DND-41 (cell line): ENCODE results near the gene SLX4IP.

Experiments
- EZH2 ChIP-seq: IDR thresholded peaks from 3 replicates; pipeline ENCODE4 v1.6.1; 2012; ENCODE audit warnings: borderline replicate concordance, low read depth, mild to moderate bottlenecking, moderate library complexity, low read length, inconsistent platforms; ENCODE audit not compliant: severe bottlenecking
- TF ChIP-seq, protein P1 (sequence below): IDR thresholded peaks from 2 replicates; pipeline ENCODE4 v1.5.1; 2012; ENCODE audit warnings: borderline replicate concordance, low read length, moderate library complexity, mild to moderate bottlenecking; ENCODE audit not compliant: poor library complexity, severe bottlenecking; ENCODE audit errors: extremely low read depth

DNA sequence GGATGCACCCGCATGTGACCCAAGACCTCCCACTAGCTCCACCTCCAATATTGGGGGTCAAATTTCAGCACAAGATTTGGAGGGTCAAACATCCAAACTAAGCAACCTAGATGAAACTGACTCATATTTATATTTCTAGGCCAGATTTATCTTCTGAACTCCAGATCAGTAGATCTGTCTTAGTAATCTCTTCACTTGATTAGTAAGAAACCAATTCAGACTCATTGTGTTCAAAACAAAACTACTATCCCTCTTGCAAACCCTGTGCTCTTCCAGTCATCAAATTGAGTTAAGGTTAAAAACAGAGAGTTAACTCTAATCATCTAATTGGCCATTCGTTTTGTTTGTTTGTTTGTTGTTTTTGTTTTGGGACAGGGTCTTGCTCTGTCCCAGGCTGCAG lies 44.4 kb upstream of the SLX4IP start:
- TF ChIP-seq EZH2 = no peak
- TF ChIP-seq, protein P1, sequence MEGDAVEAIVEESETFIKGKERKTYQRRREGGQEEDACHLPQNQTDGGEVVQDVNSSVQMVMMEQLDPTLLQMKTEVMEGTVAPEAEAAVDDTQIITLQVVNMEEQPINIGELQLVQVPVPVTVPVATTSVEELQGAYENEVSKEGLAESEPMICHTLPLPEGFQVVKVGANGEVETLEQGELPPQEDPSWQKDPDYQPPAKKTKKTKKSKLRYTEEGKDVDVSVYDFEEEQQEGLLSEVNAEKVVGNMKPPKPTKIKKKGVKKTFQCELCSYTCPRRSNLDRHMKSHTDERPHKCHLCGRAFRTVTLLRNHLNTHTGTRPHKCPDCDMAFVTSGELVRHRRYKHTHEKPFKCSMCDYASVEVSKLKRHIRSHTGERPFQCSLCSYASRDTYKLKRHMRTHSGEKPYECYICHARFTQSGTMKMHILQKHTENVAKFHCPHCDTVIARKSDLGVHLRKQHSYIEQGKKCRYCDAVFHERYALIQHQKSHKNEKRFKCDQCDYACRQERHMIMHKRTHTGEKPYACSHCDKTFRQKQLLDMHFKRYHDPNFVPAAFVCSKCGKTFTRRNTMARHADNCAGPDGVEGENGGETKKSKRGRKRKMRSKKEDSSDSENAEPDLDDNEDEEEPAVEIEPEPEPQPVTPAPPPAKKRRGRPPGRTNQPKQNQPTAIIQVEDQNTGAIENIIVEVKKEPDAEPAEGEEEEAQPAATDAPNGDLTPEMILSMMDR = no peak
